SU-DHL-6 (cell line): Measurements from ENCODE around the gene ETV6.

ENCODE experiments used
- H2AFZ ChIP-seq: fragments of 200-600 bp; sonication (generic); 2 replicates; pipeline ENCODE4 v1.6.1; 2014; ENCODE audit warnings: low read depth, mild to moderate bottlenecking, moderate library complexity, mixed read lengths, antibody characterized with exemption, low read length; ENCODE audit not compliant: severe bottlenecking
- H3F3A ChIP-seq: fragments of 200-600 bp; shearing (Covaris generic); 2 replicates; pipeline ENCODE4 v1.6.0; 2016; ENCODE audit warnings: antibody characterized with exemption, mild to moderate bottlenecking; ENCODE audit not compliant: insufficient read depth
- H3K27ac ChIP-seq: fragments of 200-600 bp; sonication (generic); 2 replicates; pipeline ENCODE4 v1.5.1; 2016; ENCODE audit warnings: low read depth, mild to moderate bottlenecking, low read length, moderate library complexity, mixed read lengths
- H3K27me3 ChIP-seq: fragments of 200-600 bp; sonication (generic), shearing (Covaris generic); 2 replicates; pipeline ENCODE4 v1.6.0; 2014; ENCODE audit warnings: mild to moderate bottlenecking, low read length
- H3K36me3 ChIP-seq: fragments of 200-600 bp; sonication (generic); 2 replicates; pipeline ENCODE4 v1.6.1; 2014; ENCODE audit warnings: mild to moderate bottlenecking, low read length, mixed read lengths
- H3K4me2 ChIP-seq: fragments of 300-600, 200-600 bp; shearing (Covaris generic), sonication (generic); 2 replicates; pipeline ENCODE4 v1.6.0; 2014; ENCODE audit warnings: low read length, low read depth, mild to moderate bottlenecking; ENCODE audit not compliant: poor library complexity, severe bottlenecking
- H3K4me3 ChIP-seq: fragments of 200-600 bp; sonication (generic); 2 replicates; pipeline ENCODE4 v1.5.1; 2014; ENCODE audit warnings: antibody characterized with exemption, low read length, mild to moderate bottlenecking, mixed read lengths; ENCODE audit not compliant: insufficient read depth, poor library complexity, severe bottlenecking
- H3K79me2 ChIP-seq: fragments of 200-600 bp; sonication (generic); 2 replicates; pipeline ENCODE4 v1.6.1; 2014; ENCODE audit warnings: mild to moderate bottlenecking, low read length, moderate library complexity; ENCODE audit not compliant: insufficient read depth
- H3K9ac ChIP-seq: fragments of 200-600 bp; sonication (generic); 2 replicates; pipeline ENCODE4 v1.7.0; 2014; ENCODE audit warnings: mild to moderate bottlenecking, low read length
- H3K9me2 ChIP-seq: fragments of 200-600 bp; sonication (generic); replicated peaks from 2 replicates; pipeline ENCODE4 v1.6.1; 2014; ENCODE audit warnings: low read length; ENCODE audit not compliant: insufficient read depth
- H3K9me3 ChIP-seq: fragments of 200-600 bp; sonication (generic); 2 replicates; pipeline ENCODE4 v1.6.1; 2014; ENCODE audit warnings: low read length, mixed read lengths; ENCODE audit not compliant: insufficient read depth
- H4K20me1 ChIP-seq: fragments of 200-600 bp; sonication (generic); 2 replicates; pipeline ENCODE4 v1.6.1; 2014; ENCODE audit warnings: low read depth, mild to moderate bottlenecking, antibody characterized with exemption, low read length, moderate library complexity, mixed read lengths
- CTCF ChIP-seq: fragments of 200-600 bp; sonication (generic); IDR thresholded peaks from one replicate; pipeline ENCODE4 v1.5.1; 2017; ENCODE audit warnings: antibody characterized with exemption, mild to moderate bottlenecking, low read length, moderate library complexity; ENCODE audit not compliant: insufficient read depth, poor library complexity, severe bottlenecking
- EZH2phosphoT487 ChIP-seq: fragments of 200-600 bp; sonication (generic), shearing (Covaris generic); conservative IDR thresholded peaks from 2 replicates; pipeline ENCODE4 v1.6.1; 2018; ENCODE audit warnings: mild to moderate bottlenecking, antibody characterized with exemption, low read length, moderate library complexity, mixed read lengths

Gene ETV6

GRCh38 chr12:11722578-11723138, 73.2 kb downstream of the ETV6 start:
- H3K36me3 ChIP-seq: no peaks in the 10 kb centered on the region
- H2AFZ ChIP-seq: no peak overlapping the region
- no peaks in the 10 kb centered on the region for H3F3A ChIP-seq
- H3K9me2 ChIP-seq: no peaks in the 10 kb centered on the region
- H3K4me3 ChIP-seq: no peak overlapping the region
- no peaks in the 10 kb centered on the region for H4K20me1 ChIP-seq
- H3K27ac ChIP-seq: no peak overlapping the region
- H3K27me3 ChIP-seq: no peaks in the 10 kb centered on the region
- TF ChIP-seq EZH2phosphoT487 (no peak), CTCF (no peak)
- H3K9me3 ChIP-seq: no peaks in the 10 kb centered on the region
- no peaks in the 10 kb centered on the region for H3K79me2 ChIP-seq
- H3K9ac ChIP-seq: no peak overlapping the region
- H3K4me2 ChIP-seq: no peak overlapping the region

- Histone ChIP-seq H4K20me1 (no peaks in the 10 kb centered on the region), H2AFZ (no peak overlapping the region), H3K36me3 (no peaks in the 10 kb centered on the region), H3K27ac (no peak overlapping the region), H3K79me2 (no peaks in the 10 kb centered on the region), H3K27me3 (no peaks in the 10 kb centered on the region), H3K4me2 (no peak overlapping the region), H3K9me3 (no peaks in the 10 kb centered on the region), H3K4me3 (no peak overlapping the region), H3F3A (no peaks in the 10 kb centered on the region), H3K9ac (no peak overlapping the region), H3K9me2 (no peaks in the 10 kb centered on the region)
- no peak for TF ChIP-seq EZH2phosphoT487
- no peak for TF ChIP-seq CTCF
Measured at GRCh38 chr12:11723993-11724392, 74.5 kb downstream of the ETV6 start.

GRCh38 chr12:11724888-11725311, 75.4 kb downstream of the ETV6 start:
- Histone ChIP-seq H3K36me3 (no peaks in the 10 kb centered on the region), H3K4me3 (no peak overlapping the region), H3K9ac (no peak overlapping the region), H3K79me2 (no peaks in the 10 kb centered on the region), H3K9me2 (no peaks in the 10 kb centered on the region), H3K9me3 (no peaks in the 10 kb centered on the region), H3K27ac (no peak overlapping the region), H3K4me2 (no peak overlapping the region), H4K20me1 (no peaks in the 10 kb centered on the region), H3K27me3 (no peaks in the 10 kb centered on the region), H2AFZ (no peak overlapping the region), H3F3A (peaks cover 9% of the 10 kb centered on the region)
- TF ChIP-seq CTCF: no peak
- TF ChIP-seq EZH2phosphoT487: no peak
